Spinal cord (tissue), 10 donors: ENCODE results near the gene RAB3C. TPM values are rescaled to one million over a fixed set of nuclear protein-coding genes. Genes with fewer than 3 reads are reported as not detected.

ENCODE experiments used
- DNase-seq, 6 donors: peaks; one replicate each; pipeline versions ENCODE4 v3.0.0 to v3.0.0-alpha.2; 2013 to 2015; ENCODE audit warnings: low spot score in 6 of 6, low read depth in 4 of 6
- H3K27ac ChIP-seq: one replicate; pipeline ENCODE4 v1.5.1; 2013; ENCODE audit warnings: low read depth, low read length, control low read depth
- H3K27me3 ChIP-seq: one replicate; pipeline ENCODE4 v1.6.1; 2013; ENCODE audit warnings: low read length; ENCODE audit not compliant: control insufficient read depth, insufficient read depth
- H3K36me3 ChIP-seq: one replicate; pipeline ENCODE4 v1.6.1; 2013; ENCODE audit warnings: low read length; ENCODE audit not compliant: control insufficient read depth, insufficient read depth
- H3K4me1 ChIP-seq: one replicate; pipeline ENCODE4 v1.6.1; 2013; ENCODE audit warnings: low read length; ENCODE audit not compliant: control insufficient read depth, insufficient read depth
- H3K4me3 ChIP-seq: one replicate; pipeline ENCODE4 v1.5.1; 2013; ENCODE audit warnings: low read depth, low read length, control low read depth
- H3K9me3 ChIP-seq: one replicate; pipeline ENCODE4 v1.6.1; 2013; ENCODE audit warnings: low read length; ENCODE audit not compliant: control insufficient read depth, insufficient read depth
- WGBS: methylation state at CpG from one replicate; pipeline ENCODE4 v1.1.5; 2013; ENCODE audit warnings: missing lambda C conversion rate; ENCODE audit not compliant: insufficient coverage; 5-methylcytosine and 5-hydroxymethylcytosine counted together
- polyA plus RNA-seq, 2 donors: library from polyadenylated mRNA; unstranded; fragments of 120-200 nt; gene quantifications; one replicate each; pipeline ENCODE4 v1.2.1, GENCODE V29; 2013; ENCODE audit not compliant: insufficient read length in 2 of 2
- total RNA-seq, 2 donors: library from RNA; depleted of rRNA in 1 of 2; stranded (reverse); fragments of 120-200 nt in 1 of 2; fragments of >200 nt in 1 of 2; gene quantifications; one replicate each; pipeline versions ENCODE4 v1.2.3 to v1.2.4, GENCODE V29; 2013 to 2014
- donor health status: healthy.

RAB3C gene
- total and polyA plus RNA-seq, 4 donors = 25.0 to 115 (median 61.8) TPM

DNA sequence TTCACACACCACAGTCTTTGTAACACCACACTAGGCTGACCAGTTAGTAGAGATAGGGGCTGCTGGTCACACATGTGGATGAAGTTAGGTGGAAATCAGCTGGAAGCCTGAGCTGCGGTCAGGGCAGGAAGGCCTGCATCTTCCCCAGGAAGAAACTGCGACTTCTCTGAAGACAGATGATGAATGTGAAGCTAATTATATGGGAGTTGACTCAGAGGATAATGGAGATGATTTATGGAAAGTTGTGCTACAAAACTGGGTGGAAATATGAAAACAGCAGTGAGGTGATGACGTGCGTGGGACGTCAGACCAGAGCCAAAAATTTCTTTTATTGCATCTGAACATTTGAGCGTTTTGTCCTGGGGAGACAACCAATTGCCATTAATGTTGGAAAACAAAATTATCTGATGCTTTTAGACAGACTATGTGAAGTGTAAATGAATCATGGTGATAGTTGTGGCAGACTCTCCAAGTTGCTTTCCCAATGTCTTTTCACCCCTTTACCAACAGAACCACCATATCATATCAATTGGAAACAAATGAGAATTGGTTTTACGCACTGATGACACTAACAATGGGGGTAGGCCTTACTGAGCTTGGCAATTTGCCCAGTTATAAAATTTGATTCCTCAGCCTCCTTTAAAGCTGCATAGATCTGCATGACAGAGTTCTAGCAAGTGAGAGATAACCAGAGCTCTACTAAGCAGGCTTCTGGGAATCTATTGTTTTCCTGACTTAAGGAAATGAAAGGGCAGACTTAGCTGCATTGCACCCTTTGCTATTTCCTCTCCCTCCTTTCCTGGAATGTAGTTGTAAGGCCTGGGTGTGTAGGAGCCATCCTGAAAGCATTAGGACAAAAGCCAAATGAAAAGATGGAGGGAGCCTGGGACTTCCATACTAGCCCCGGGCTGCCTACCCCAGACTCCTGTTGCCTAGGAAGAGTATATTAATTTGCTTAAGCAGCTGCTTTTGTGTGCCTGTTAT lies 84.0 kb downstream of the RAB3C start:
- Histone ChIP-seq H3K4me3 (no peak overlapping the region), H3K27me3 (no peaks in the 10 kb centered on the region), H3K9me3 (no peaks in the 10 kb centered on the region), H3K4me1 (no peaks in the 10 kb centered on the region), H3K36me3 (no peaks in the 10 kb centered on the region), H3K27ac (no peak overlapping the region)
- 73% methylated on average over 6 of the region's 8 CpGs for WGBS
- DNase-seq = peak in 1 of 6 donors; percentile 47

DNA sequence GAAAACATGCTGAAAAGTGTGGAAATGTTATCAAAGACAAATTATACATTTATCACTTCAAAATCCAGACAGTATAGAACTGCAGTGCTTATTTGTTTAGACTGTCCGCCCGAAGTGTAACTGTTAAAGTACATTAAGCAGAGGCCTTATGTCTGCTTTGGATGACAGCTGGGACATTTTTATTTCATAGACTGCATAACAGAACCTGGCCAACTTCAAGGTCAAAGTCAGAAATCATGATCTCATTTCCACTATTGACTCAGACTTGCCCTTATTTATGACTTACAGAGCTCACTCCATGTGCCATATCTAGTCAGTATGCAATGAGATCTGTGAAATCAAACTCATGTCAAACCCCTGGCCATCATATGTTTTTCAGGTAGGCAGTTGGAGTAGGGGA lies 87.7 kb downstream of the RAB3C start:
- H3K36me3 ChIP-seq = no peaks in the 10 kb centered on the region
- WGBS = no CpG with 5 or more reads among the region's 2 CpGs
- H3K27ac ChIP-seq = no peak overlapping the region
- no peaks in the 10 kb centered on the region for H3K9me3 ChIP-seq
- no peaks in the 10 kb centered on the region for H3K4me1 ChIP-seq
- DNase-seq = peak in 1 of 6 donors; percentile 17
- no peak overlapping the region for H3K4me3 ChIP-seq
- H3K27me3 ChIP-seq = no peaks in the 10 kb centered on the region

DNA sequence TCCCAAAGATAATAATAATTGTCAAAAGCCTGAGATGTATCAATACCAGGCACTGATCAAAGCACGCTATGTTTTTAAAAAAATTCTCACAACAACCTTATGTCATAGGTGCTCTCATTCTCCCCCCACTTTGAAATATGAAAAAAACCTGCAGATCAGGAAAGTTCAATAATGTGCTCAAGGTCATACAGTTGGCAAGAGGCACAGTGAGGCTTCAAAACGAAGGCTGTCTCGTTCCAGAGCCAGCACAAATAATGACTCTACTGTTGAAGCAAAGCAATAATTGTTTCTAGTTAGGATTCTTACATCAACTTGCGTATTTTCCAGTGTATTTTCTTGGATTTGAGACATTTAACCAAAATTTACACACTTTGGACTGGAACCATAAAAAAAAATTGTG lies 88.3 kb downstream of the RAB3C start:
- H3K4me1 ChIP-seq = no peaks in the 10 kb centered on the region
- no peaks in the 10 kb centered on the region for H3K36me3 ChIP-seq
- no peaks in the 10 kb centered on the region for H3K9me3 ChIP-seq
- H3K27me3 ChIP-seq = no peaks in the 10 kb centered on the region
- no peak for DNase-seq
- H3K4me3 ChIP-seq = no peak overlapping the region
- WGBS = 57% methylated on average over 2 of the region's 4 CpGs
- no peak overlapping the region for H3K27ac ChIP-seq

DNA sequence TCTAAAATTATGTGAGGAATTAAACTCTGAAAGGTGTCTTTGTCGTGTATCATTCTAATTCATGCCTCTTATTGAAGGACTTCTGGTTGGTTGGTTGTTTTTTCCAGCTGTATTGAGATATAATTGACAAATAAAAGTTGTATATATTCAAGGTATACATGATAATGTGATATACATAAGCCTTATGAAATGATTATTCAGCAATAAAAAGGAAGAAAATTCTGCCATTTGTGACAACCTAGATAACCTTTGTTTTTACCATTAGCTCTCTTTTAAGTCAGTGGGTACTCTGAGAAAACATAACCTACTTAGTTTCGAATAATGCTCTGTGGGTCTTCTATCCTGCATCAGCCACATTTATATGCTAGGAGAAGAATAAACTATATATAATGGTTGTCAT lies 89.6 kb downstream of the RAB3C start:
- Histone ChIP-seq H3K9me3 (no peaks in the 10 kb centered on the region), H3K4me1 (no peaks in the 10 kb centered on the region), H3K4me3 (no peak overlapping the region), H3K27me3 (no peaks in the 10 kb centered on the region), H3K27ac (no peak overlapping the region), H3K36me3 (no peaks in the 10 kb centered on the region)
- no peak for DNase-seq
- no CpG with 5 or more reads among the region's 2 CpGs for WGBS

GRCh38 chr5:58674070-58674469 lies 91.2 kb downstream of the RAB3C start:
- H3K36me3 ChIP-seq = no peaks in the 10 kb centered on the region
- H3K4me1 ChIP-seq = no peaks in the 10 kb centered on the region
- no peak for DNase-seq
- H3K4me3 ChIP-seq = no peak overlapping the region
- H3K27ac ChIP-seq = no peak overlapping the region
- H3K27me3 ChIP-seq = no peaks in the 10 kb centered on the region
- no peaks in the 10 kb centered on the region for H3K9me3 ChIP-seq
- WGBS = 100% methylated on average over 1 of the region's 2 CpGs

DNA sequence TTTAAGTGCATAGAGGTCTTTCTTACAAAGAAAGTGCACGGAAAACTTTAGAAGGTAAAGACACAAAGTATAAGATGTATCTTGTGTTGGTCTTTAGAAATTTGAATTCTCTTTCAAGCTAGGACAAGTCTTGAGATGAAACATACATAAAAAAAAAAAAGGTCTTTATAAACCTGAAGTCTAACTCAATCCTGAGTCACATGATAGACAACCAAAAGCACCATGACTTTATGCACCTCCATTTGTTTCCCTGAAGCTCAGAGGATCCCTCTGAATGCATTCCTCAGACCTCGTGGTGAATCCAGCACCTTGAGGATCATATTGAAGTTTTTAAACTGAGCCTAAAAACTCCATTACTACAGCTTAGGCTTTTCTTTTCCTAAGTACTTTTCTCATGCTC lies 91.8 kb downstream of the RAB3C start:
- Histone ChIP-seq H3K4me1 (no peaks in the 10 kb centered on the region), H3K4me3 (no peak overlapping the region), H3K27ac (no peak overlapping the region), H3K36me3 (no peaks in the 10 kb centered on the region), H3K27me3 (no peaks in the 10 kb centered on the region), H3K9me3 (no peaks in the 10 kb centered on the region)
- no peak for DNase-seq
- WGBS = 60% methylated on average over 1 of the region's 2 CpGs

DNA sequence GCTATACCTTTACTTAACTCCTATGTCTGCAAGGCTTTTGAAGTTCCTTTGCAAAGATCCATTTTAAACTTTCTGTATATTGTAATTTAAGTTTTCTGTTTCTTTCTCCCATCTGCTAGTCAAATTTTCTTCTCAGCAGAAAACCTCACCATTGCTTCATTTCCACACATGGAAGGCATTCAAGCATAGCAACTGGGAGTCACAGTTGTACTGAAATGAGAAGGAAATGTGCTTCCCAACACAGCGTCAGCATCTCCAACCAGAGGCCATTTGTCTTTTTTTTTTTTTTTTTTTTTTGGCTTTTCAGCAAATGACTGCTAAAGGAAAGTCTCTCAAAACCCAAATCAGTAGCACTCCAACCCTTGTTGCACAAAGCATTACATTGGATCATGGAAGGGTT lies 92.5 kb downstream of the RAB3C start:
- no CpG with 5 or more reads among the region's 1 CpG for WGBS
- Histone ChIP-seq H3K27ac (no peak overlapping the region), H3K4me3 (no peak overlapping the region), H3K9me3 (no peaks in the 10 kb centered on the region), H3K4me1 (no peaks in the 10 kb centered on the region), H3K27me3 (no peaks in the 10 kb centered on the region), H3K36me3 (no peaks in the 10 kb centered on the region)
- peak in 2 of 6 donors; percentile 28 to 76 for DNase-seq

GRCh38 chr5:58677650-58678049 lies 94.8 kb downstream of the RAB3C start:
- H3K36me3 ChIP-seq = no peaks in the 10 kb centered on the region
- H3K27me3 ChIP-seq = no peaks in the 10 kb centered on the region
- H3K4me1 ChIP-seq = no peaks in the 10 kb centered on the region
- H3K4me3 ChIP-seq = no peak overlapping the region
- DNase-seq = no peak
- 100% methylated on average over 1 of the region's 2 CpGs for WGBS
- H3K27ac ChIP-seq = no peak overlapping the region
- H3K9me3 ChIP-seq = no peaks in the 10 kb centered on the region

DNA sequence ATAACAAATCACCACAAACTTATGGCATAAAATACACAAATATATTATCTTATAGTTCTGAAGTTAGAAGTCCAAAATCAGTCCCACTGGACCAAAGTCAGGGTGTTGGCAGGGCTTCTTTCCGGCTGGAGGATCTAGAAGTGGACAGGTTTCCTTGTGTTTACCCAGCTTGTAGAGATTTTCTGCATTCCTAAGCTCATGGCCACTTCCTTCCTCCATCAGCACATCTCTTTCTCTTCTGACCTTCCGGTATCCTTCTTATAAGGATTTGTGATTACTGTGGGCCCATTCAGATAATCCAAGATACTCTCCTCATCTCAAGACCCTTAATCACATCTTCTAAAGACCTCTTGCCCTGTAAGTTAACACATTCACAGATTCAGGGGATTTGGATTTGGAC lies 97.6 kb downstream of the RAB3C start:
- Histone ChIP-seq H3K9me3 (no peaks in the 10 kb centered on the region), H3K36me3 (no peaks in the 10 kb centered on the region), H3K27me3 (no peaks in the 10 kb centered on the region), H3K27ac (no peak overlapping the region), H3K4me1 (no peaks in the 10 kb centered on the region), H3K4me3 (no peak overlapping the region)
- 80% methylated on average over 1 of the region's 2 CpGs for WGBS
- no peak for DNase-seq

GRCh38 chr5:58681943-58682342 lies 99.1 kb downstream of the RAB3C start:
- Histone ChIP-seq H3K9me3 (no peaks in the 10 kb centered on the region), H3K36me3 (no peaks in the 10 kb centered on the region), H3K4me1 (no peaks in the 10 kb centered on the region), H3K27ac (no peak overlapping the region), H3K4me3 (no peak overlapping the region), H3K27me3 (no peaks in the 10 kb centered on the region)
- 90% methylated on average over 2 of the region's 5 CpGs for WGBS
- DNase-seq = no peak
